ENCODE data around the gene GNLY. TPM values are rescaled to one million over a fixed set of nuclear protein-coding genes. Genes with fewer than 3 reads are reported as not detected.

GNLY gene
- total RNA-seq (100 to 1,000 TPM in 1 of 5 donors, 10 to 100 TPM in 4; 17.3 to 377 (median 82.9) TPM), total RNA-seq (3.9 to 108 (median 27.1) reads per million in 29 experiments)
- 272 TPM for total RNA-seq (2013)

- ATAC-seq (replicated peaks in 1 of 4) (peak in 2 of 4 experiments; percentile 38 to 56), DNase-seq (peak in 16 of 35 experiments; percentile 15 to 48 (median 22))
- Mint-ChIP-seq H3K4me3 (peak within 1 kb of the TSS; percentile 23 to 60 (median 57)), H3K36me3 (no peaks in the 10 kb centered on the region), H3K27me3 (no peaks in the 10 kb centered on the region), H3K27ac (peak within 1 kb of the TSS; percentile 52 to 66), H3K4me1 (peaks cover 0 to 2% (median 0%) of the 10 kb centered on the region in 3 donors), H3K9me3 (no peaks in the 10 kb centered on the region)
- ChIA-PET CTCF (interaction anchor here in 1 of 2 donors (0.6 to 1.0 kb wide), 6 partner anchors 10 to 234 kb away, joined by 3 to 4 read pairs (median 3); no protein-coding TSS in a partner anchor), POLR2A (no interaction called here)
- Histone ChIP-seq H3K27ac (ENCODE audit: low read length) (peak within 1 kb of the TSS; percentile 71), H3K9me3 (no peaks in the 10 kb centered on the region), H3K4me3 (ENCODE audit: control insufficient read depth in 1 of 2, extremely low read depth in 1 of 2, low read length in 1 of 2) (peak within 1 kb of the TSS in 1 of 2 donors; percentile 41), H3K36me3 (ENCODE audit: control insufficient read depth in 2 of 2, extremely low read depth in 1 of 2, insufficient read depth in 1 of 2, low read length in 1 of 2) (no peaks in the 10 kb centered on the region), H3K4me1 (ENCODE audit: control insufficient read depth in 1 of 2, extremely low read depth in 1 of 2, insufficient read depth in 2 of 2, low read length in 2 of 2) (peaks cover 0 to 26% of the 10 kb centered on the region in 2 experiments), H3K27me3 (replicated peaks in 1 of 2; ENCODE audit: control insufficient read depth in 2 of 2, extremely low read depth in 1 of 2, insufficient read depth in 2 of 2, low read length in 1 of 2) (peaks cover 0 to 11% of the 10 kb centered on the region in 2 experiments)
- WGBS (ENCODE audit: insufficient coverage): 71% methylated on average over 12 of the region's 15 CpGs
Measured at GRCh38 chr2:85694052-85695025, at the start of gene GNLY. Gene GNLY, plus strand, starts transcription at chr2:85694358. Its CDS starts 61 bp downstream, at chr2:85694419.

GRCh38 chr2:85644909-85645308, 49.2 kb upstream of the GNLY start:
- no peaks in the 10 kb centered on the region for H3K27me3 ChIP-seq (replicated peaks in 1 of 2; ENCODE audit: control insufficient read depth in 2 of 2, extremely low read depth in 1 of 2, insufficient read depth in 2 of 2, low read length in 1 of 2)
- POLR2A ChIA-PET: interaction anchor here in 1 of 2 donors (0.5 to 0.6 kb wide), 2 partner anchors 78 to 308 kb away, joined by 3 to 4 read pairs; no protein-coding TSS in a partner anchor
- ATAC-seq (replicated peaks in 1 of 4) (no peak), DNase-seq (no peak)
- Mint-ChIP-seq H3K27ac (no peak overlapping the region), H3K9me3 (no peaks in the 10 kb centered on the region), H3K36me3 (peaks cover 58% of the 10 kb centered on the region), H3K27me3 (no peaks in the 10 kb centered on the region), H3K4me1 (peaks cover 0 to 15% (median 6%) of the 10 kb centered on the region in 3 donors), H3K4me3 (no peak overlapping the region)
- CTCF ChIA-PET: interaction anchor here in 1 of 2 donors (0.7 kb wide), 1 partner anchor 450 kb away, joined by 4 read pairs; no protein-coding TSS in a partner anchor
- WGBS (ENCODE audit: insufficient coverage): 96% methylated on average over 6 of the region's 8 CpGs
- H3K27ac ChIP-seq (ENCODE audit: low read length): no peak overlapping the region
- H3K9me3 ChIP-seq: no peaks in the 10 kb centered on the region
- no peaks in the 10 kb centered on the region for H3K4me1 ChIP-seq (ENCODE audit: control insufficient read depth in 1 of 2, extremely low read depth in 1 of 2, insufficient read depth in 2 of 2, low read length in 2 of 2)
- no peak overlapping the region for H3K4me3 ChIP-seq (ENCODE audit: control insufficient read depth in 1 of 2, extremely low read depth in 1 of 2, low read length in 1 of 2)
- peaks cover 22 to 94% of the 10 kb centered on the region in 2 donors for H3K36me3 ChIP-seq (ENCODE audit: control insufficient read depth in 2 of 2, extremely low read depth in 1 of 2, insufficient read depth in 1 of 2, low read length in 1 of 2)

GRCh38 chr2:85646166-85646565, 48.0 kb upstream of the GNLY start:
- no peaks in the 10 kb centered on the region for H3K27me3 ChIP-seq (replicated peaks in 1 of 2; ENCODE audit: control insufficient read depth in 2 of 2, extremely low read depth in 1 of 2, insufficient read depth in 2 of 2, low read length in 1 of 2)
- H3K27ac ChIP-seq (ENCODE audit: low read length): no peak overlapping the region
- no peaks in the 10 kb centered on the region for H3K4me1 ChIP-seq (ENCODE audit: control insufficient read depth in 1 of 2, extremely low read depth in 1 of 2, insufficient read depth in 2 of 2, low read length in 2 of 2)
- H3K9me3 Mint-ChIP-seq: no peaks in the 10 kb centered on the region
- ChIA-PET CTCF (interaction anchor here in 1 of 2 donors (0.6 kb wide), 2 partner anchors 9 to 395 kb away, joined by 3 to 4 read pairs; no protein-coding TSS in a partner anchor), POLR2A (no interaction called here)
- DNase-seq (no peak), ATAC-seq (replicated peaks in 1 of 4) (no peak)
- no peak overlapping the region for H3K27ac Mint-ChIP-seq
- H3K36me3 ChIP-seq (ENCODE audit: control insufficient read depth in 2 of 2, extremely low read depth in 1 of 2, insufficient read depth in 1 of 2, low read length in 1 of 2): peaks cover 22 to 88% of the 10 kb centered on the region in 2 donors
- no peaks in the 10 kb centered on the region for H3K27me3 Mint-ChIP-seq
- WGBS (ENCODE audit: insufficient coverage): no CpG with 5 or more reads among the region's 2 CpGs
- H3K36me3 Mint-ChIP-seq: peaks cover 51% of the 10 kb centered on the region
- no peak overlapping the region for H3K4me3 Mint-ChIP-seq
- H3K4me3 ChIP-seq (ENCODE audit: control insufficient read depth in 1 of 2, extremely low read depth in 1 of 2, low read length in 1 of 2): no peak overlapping the region
- H3K4me1 Mint-ChIP-seq: peaks cover 0 to 12% (median 6%) of the 10 kb centered on the region in 3 donors
- H3K9me3 ChIP-seq: no peaks in the 10 kb centered on the region

GRCh38 chr2:85647823-85648526, 46.2 kb upstream of the GNLY start:
- H3K9me3 ChIP-seq: no peaks in the 10 kb centered on the region
- Mint-ChIP-seq H3K27ac (no peak overlapping the region), H3K9me3 (no peaks in the 10 kb centered on the region), H3K4me3 (no peak overlapping the region), H3K36me3 (peaks cover 47% of the 10 kb centered on the region), H3K27me3 (no peaks in the 10 kb centered on the region), H3K4me1 (no peaks in the 10 kb centered on the region)
- H3K27me3 ChIP-seq (replicated peaks in 1 of 2; ENCODE audit: control insufficient read depth in 2 of 2, extremely low read depth in 1 of 2, insufficient read depth in 2 of 2, low read length in 1 of 2): no peaks in the 10 kb centered on the region
- H3K4me3 ChIP-seq (ENCODE audit: control insufficient read depth in 1 of 2, extremely low read depth in 1 of 2, low read length in 1 of 2): no peak overlapping the region
- ATAC-seq (replicated peaks in 1 of 4): no peak
- 90% methylated on average over 9 of the region's 10 CpGs for WGBS (ENCODE audit: insufficient coverage)
- ChIA-PET POLR2A (no interaction called here), CTCF (interaction anchor here in 1 of 2 donors (1.5 kb wide), 1 partner anchor 10 kb away, joined by 5 read pairs; no protein-coding TSS in a partner anchor)
- no peak for DNase-seq
- H3K27ac ChIP-seq (ENCODE audit: low read length): no peak overlapping the region
- H3K4me1 ChIP-seq (ENCODE audit: control insufficient read depth in 1 of 2, extremely low read depth in 1 of 2, insufficient read depth in 2 of 2, low read length in 2 of 2): no peaks in the 10 kb centered on the region
- H3K36me3 ChIP-seq (ENCODE audit: control insufficient read depth in 2 of 2, extremely low read depth in 1 of 2, insufficient read depth in 1 of 2, low read length in 1 of 2): peaks cover 9 to 85% of the 10 kb centered on the region in 2 donors

GRCh38 chr2:85648619-85649018, 45.5 kb upstream of the GNLY start:
- Mint-ChIP-seq H3K27ac (no peak overlapping the region), H3K4me1 (no peaks in the 10 kb centered on the region), H3K36me3 (peaks cover 50% of the 10 kb centered on the region), H3K27me3 (no peaks in the 10 kb centered on the region), H3K9me3 (no peaks in the 10 kb centered on the region), H3K4me3 (no peak overlapping the region)
- no peaks in the 10 kb centered on the region for H3K4me1 ChIP-seq (ENCODE audit: control insufficient read depth in 1 of 2, extremely low read depth in 1 of 2, insufficient read depth in 2 of 2, low read length in 2 of 2)
- no peaks in the 10 kb centered on the region for H3K27me3 ChIP-seq (replicated peaks in 1 of 2; ENCODE audit: control insufficient read depth in 2 of 2, extremely low read depth in 1 of 2, insufficient read depth in 2 of 2, low read length in 1 of 2)
- H3K4me3 ChIP-seq (ENCODE audit: control insufficient read depth in 1 of 2, extremely low read depth in 1 of 2, low read length in 1 of 2): no peak overlapping the region
- peaks cover 9 to 84% of the 10 kb centered on the region in 2 donors for H3K36me3 ChIP-seq (ENCODE audit: control insufficient read depth in 2 of 2, extremely low read depth in 1 of 2, insufficient read depth in 1 of 2, low read length in 1 of 2)
- no peaks in the 10 kb centered on the region for H3K9me3 ChIP-seq
- ChIA-PET POLR2A (no interaction called here), CTCF (no interaction called here)
- no peak overlapping the region for H3K27ac ChIP-seq (ENCODE audit: low read length)
- DNase-seq (peak in 2 of 35 experiments; percentile 9 to 20), ATAC-seq (replicated peaks in 1 of 4) (no peak)
- 100% methylated on average over 1 of the region's 2 CpGs for WGBS (ENCODE audit: insufficient coverage)
